IPS-NIHi11 (cell line): ENCODE data around the gene TIMM50.
A peak's percentile ranks its signal among the peaks of the same experiment; 100 is the strongest.
"Not testable (repeated sequence)": the region's sequence is repeated elsewhere in the genome, so short reads cannot be mapped to it uniquely, and the experiment has no call there.

Experiments used
- DNase-seq: peaks from one replicate; pipeline ENCODE4 v3.0.0; 2012; ENCODE audit warnings: mixed read lengths, low spot score

The TIMM50 gene

GRCh38 chr19:39469567-39469966 lies 11.1 kb upstream of the TIMM50 start:
- DNase-seq, result no peak

GRCh38 chr19:39470724-39471339 lies 9.8 kb upstream of the TIMM50 start:
- no peak for DNase-seq

GRCh38 chr19:39471756-39472536 lies 8.7 kb upstream of the TIMM50 start:
- no peak for DNase-seq

DNA sequence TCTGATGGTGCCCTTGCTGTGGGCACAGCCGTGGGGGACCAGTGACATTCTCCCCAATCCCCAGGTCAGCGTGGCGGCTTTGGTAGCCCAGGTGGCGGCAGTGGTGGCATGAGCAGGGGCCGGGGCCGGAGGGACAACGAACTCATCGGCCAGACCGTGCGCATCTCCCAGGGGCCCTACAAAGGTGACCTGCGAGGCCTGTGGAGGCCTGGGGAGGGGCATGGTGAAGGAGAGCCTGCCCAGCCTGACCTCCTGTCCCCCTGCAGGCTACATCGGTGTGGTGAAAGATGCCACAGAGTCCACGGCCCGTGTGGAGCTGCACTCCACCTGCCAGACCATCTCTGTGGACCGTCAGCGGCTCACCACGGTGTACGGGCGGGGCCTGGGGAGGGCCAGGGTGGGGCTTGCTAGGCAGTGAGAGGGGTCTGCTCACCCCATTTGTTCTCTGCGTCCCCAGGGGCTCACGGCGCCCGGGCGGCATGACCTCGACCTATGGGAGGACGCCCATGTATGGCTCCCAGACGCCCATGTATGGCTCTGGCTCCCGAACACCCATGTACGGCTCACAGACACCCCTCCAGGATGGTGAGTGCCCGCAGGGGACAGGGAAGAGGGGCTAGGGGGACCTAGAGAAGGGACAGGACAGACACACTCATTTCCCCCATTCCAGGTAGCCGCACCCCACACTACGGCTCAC lies 7.7 kb upstream of the TIMM50 start:
- DNase-seq, result no peak

GRCh38 chr19:39473443-39473960 lies 7.1 kb upstream of the TIMM50 start:
- no peak for DNase-seq

DNA sequence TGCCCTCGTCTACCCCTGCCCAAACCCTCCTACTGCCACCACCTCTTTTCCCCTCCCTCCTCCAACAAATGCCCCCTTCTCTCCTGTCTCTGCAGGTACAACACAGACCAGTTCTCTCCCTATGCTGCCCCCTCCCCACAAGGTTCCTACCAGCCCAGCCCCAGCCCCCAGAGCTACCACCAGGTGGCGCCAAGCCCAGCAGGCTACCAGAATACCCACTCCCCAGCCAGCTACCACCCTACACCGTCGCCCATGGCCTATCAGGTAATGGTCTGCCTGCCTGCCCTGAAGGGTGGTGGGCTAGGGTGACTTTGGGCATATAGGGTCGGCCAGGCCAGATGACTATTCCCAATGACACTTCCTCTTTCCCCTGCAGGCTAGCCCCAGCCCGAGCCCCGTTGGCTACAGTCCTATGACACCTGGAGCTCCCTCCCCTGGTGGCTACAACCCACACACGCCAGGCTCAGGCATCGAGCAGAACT lies 6.5 kb upstream of the TIMM50 start:
- peak; percentile 91 for DNase-seq

DNA sequence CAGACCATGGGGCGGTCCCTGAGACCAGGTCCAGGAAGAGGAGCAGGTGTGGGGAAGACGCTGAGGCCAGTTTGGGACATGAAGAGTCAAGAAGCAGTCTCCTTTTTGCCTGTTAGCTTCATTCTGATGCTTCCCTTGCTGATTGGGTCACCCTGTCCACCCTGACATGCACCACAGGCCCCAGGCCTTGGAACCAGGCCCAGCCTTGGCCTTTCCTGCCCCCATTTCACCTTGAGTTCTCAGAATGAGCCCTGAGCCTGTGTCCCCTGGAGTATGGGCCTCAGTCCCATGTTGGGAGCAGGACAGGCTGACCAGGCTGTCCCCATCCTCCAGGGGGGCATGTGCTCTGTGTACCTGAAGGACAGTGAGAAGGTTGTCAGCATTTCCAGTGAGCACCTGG lies 4.9 kb upstream of the TIMM50 start:
- no peak for DNase-seq

- DNase-seq, result not testable (repeated sequence)
These were observed 1.3 kb upstream of the TIMM50 start for GRCh38 chr19:39479319-39479801.

- DNase-seq, result no peak
These were observed 722 bp upstream of the TIMM50 start for GRCh38 chr19:39479916-39480315.

DNA sequence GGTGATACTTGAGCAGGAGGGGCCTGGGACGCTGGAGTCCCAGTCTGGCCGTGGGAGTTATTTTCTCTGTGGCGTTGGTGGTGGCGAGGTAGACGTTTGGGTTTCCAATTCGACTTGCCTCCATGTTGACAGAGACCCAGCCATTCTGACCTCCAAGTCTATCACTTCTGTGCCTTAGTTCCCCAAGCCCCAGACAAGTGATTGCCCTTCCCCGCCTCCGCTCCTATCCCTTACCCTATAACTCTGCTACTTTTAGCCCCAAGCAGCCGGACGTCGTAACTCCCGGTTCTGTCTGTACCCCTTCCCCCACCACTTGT lies 549 bp downstream of the TIMM50 start:
- no peak for DNase-seq

- DNase-seq, result no peak
These were observed 1.0 kb downstream of the TIMM50 start for GRCh38 chr19:39481676-39482075.

- DNase-seq, result no peak
These were observed 2.5 kb downstream of the TIMM50 start for GRCh38 chr19:39483141-39483540.

- no peak for DNase-seq
These were observed 9.1 kb downstream of the TIMM50 start for GRCh38 chr19:39489756-39490155.

GRCh38 chr19:39492225-39492624 lies 11.6 kb downstream of the TIMM50 start:
- DNase-seq, result no peak

GRCh38 chr19:39492788-39493187 lies 12.2 kb downstream of the TIMM50 start:
- no peak for DNase-seq

GRCh38 chr19:39494661-39495060 lies 14.0 kb downstream of the TIMM50 start:
- no peak for DNase-seq

GRCh38 chr19:39496063-39496462 lies 15.4 kb downstream of the TIMM50 start:
- DNase-seq, result no peak

GRCh38 chr19:39497701-39497995 lies 17.0 kb downstream of the TIMM50 start:
- DNase-seq, result no peak

- DNase-seq, result peak; percentile 81
These were observed 17.6 kb downstream of the TIMM50 start for GRCh38 chr19:39497996-39498797.

GRCh38 chr19:39498798-39499642 lies 18.4 kb downstream of the TIMM50 start, which contains the start of gene DLL3:
TSS of gene DLL3 (plus strand) at chr19:39498947. CDS start at chr19:39498975, 28 bp downstream.
- peak; percentile 45 for DNase-seq

DNA sequence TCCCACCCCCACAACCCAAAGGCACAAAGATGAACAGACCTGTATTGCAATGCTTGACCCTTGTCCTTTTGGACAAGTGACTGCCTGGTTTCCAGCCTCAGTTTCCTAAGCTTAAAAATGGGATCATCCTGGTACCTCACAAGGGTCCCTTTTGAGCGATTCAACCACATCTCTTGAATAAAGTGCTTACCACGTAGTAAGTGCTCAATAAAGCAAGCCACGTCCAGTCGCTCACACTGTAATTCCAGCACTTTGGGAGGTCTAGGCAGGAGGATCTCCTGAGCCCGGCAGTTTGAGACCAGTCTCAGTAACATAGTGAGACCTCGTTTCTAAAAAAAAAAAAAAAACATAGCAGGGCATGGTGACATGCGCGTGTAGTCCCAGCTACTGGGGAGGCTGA lies 19.3 kb downstream of the TIMM50 start:
- DNase-seq, result no peak
